Measurements from ENCODE around the gene MAF. TPM values are rescaled to one million over a fixed set of nuclear protein-coding genes. Genes with fewer than 3 reads are reported as not detected.

Gene MAF
- total and polyA plus RNA-seq, 11 donors, result 2.8 to 59.0 (median 11.3) TPM

- peaks cover 0 to 4% (median 0%) of the 10 kb centered on the region in 9 donors for H3K27me3 ChIP-seq
- no peaks in the 10 kb centered on the region for H3K4me1 ChIP-seq
- DNase-seq (no peak), ATAC-seq (no peak)
- intact Hi-C loops (cut with DNase I), result no loop called here
- H3K36me3 ChIP-seq, result no peaks in the 10 kb centered on the region
- H3K9me3 ChIP-seq, result no peaks in the 10 kb centered on the region
- no peak overlapping the region for H3K27ac ChIP-seq
- 95 to 100% (median 97%) methylated on average over 2 of the region's 2 CpGs for WGBS, 4 donors
- TF ChIP-seq POLR2A (IDR thresholded peaks at IDR 0.05) (no peak), CTCF (IDR thresholded peaks at IDR 0.05) (no peak)
- H3K4me3 ChIP-seq, result no peak overlapping the region
Measured at GRCh38 chr16:79550373-79550772, 50.2 kb downstream of the MAF start.

GRCh38 chr16:79547085-79547484, 53.5 kb downstream of the MAF start:
- Histone ChIP-seq H3K4me3 (no peak overlapping the region), H3K27ac (no peak overlapping the region), H3K9me3 (no peaks in the 10 kb centered on the region), H3K27me3 (peaks cover 0 to 4% (median 0%) of the 10 kb centered on the region in 9 donors), H3K4me1 (peaks cover 0 to 13% (median 6%) of the 10 kb centered on the region in 12 donors), H3K36me3 (no peaks in the 10 kb centered on the region)
- TF ChIP-seq POLR2A (IDR thresholded peaks at IDR 0.05), result no peak
- TF ChIP-seq CTCF (IDR thresholded peaks at IDR 0.05), result no peak
- 86 to 90% (median 89%) methylated on average over 6 of the region's 6 CpGs for WGBS, 4 donors
- ATAC-seq (no peak), DNase-seq (no peak)
- intact Hi-C loops (cut with DNase I), result no loop called here
